ENCODE results near the gene MRM3.
"Not testable (repeated sequence)": the region's sequence is repeated elsewhere in the genome, so short reads cannot be mapped to it uniquely, and the experiment has no call there.

MRM3 gene

DNA sequence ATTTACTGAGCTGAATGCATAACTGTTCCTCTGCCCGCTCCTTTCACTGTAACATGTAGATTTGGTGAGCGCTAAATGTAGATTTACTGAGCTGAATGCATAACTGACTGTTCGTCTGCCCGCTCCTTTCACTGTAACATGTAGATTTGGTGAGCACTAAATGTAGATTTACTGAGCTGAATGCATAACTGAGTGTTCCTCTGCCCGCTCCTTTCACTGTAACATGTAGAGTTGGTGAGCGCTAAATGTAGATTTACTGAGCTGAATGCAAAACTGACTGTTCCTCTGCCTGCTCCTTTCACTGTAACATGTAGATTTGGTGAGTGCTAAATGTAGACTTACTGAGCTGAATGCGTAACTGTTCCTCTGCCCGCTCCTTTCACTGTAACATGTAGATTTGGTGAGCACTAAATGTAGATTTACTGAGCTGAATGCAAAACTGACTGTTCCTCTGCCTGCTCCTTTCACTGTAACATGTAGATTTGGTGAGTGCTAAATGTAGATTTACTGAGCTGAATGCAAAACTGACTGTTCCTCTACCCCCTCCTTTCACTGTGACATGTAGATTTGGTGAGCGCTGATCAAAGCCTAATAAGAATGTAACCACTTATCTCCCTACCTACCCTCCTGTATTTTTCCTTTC is 26.7 kb upstream of the MRM3 start:
- DNase-seq = not testable (repeated sequence)

GRCh38 chr17:756010-756567 is 26.1 kb upstream of the MRM3 start:
- not testable (repeated sequence) for DNase-seq

GRCh38 chr17:759964-760363 is 22.2 kb upstream of the MRM3 start:
- no peak for DNase-seq

DNA sequence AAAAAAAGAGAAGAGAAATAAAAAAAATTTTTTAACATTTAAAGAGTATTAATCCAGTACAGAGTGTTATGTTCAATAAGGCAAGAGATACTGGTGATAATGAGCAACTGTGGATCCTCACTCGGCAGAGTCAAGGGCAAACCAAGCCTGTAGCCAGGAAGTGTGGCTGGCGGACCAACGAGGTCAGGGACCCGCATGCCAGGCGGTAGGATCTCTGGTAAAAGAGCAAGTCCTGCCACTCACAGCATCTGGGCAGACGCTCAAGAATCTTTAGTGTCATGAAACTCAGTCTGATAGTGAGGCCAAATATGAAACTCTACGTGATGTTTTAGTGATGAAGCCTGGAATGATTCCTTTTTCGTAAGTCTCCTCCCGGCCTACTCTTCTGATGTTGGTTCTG is 21.8 kb upstream of the MRM3 start:
- DNase-seq = no peak

GRCh38 chr17:767076-767475 is 15.1 kb upstream of the MRM3 start:
- DNase-seq = no peak

- DNase-seq = no peak
These were observed 9.1 kb upstream of the MRM3 start for GRCh38 chr17:773016-773415.

- no peak for DNase-seq
These were observed 8.5 kb upstream of the MRM3 start for GRCh38 chr17:773467-774312.

DNA sequence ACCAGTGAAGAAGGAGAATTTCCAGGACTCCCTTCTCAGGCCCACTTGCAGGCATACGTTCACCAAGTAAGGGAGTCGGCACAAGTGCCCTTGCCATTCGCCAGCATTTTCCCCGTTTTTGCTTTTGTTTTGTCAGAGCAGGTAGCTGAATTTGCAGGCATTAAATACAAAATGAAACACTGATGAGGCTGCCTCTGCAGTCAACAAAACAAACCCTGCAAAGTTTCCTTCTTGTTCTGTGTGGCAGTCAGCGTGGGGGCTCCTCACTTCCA is 7.9 kb upstream of the MRM3 start:
- DNase-seq = no peak

DNA sequence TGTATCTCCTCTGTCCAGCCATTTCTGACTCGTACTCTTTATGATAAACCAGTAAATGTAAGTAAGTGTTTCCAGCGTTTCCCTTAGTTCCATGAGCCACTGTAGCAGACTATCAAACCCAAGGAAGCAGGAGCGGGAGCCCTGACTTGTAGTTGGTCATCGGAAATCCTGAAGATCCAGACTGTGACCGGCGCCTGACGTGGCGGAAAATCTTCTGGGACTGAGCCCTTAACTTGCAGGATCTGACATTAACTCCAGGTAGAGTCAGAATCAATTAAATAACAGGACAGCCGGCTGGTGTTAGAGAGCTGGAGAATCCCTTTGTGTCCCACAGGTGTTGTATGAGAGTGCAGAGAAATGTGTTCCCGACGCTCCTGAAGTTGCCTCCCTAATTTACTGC is 4.1 kb upstream of the MRM3 start:
- DNase-seq = no peak

DNA sequence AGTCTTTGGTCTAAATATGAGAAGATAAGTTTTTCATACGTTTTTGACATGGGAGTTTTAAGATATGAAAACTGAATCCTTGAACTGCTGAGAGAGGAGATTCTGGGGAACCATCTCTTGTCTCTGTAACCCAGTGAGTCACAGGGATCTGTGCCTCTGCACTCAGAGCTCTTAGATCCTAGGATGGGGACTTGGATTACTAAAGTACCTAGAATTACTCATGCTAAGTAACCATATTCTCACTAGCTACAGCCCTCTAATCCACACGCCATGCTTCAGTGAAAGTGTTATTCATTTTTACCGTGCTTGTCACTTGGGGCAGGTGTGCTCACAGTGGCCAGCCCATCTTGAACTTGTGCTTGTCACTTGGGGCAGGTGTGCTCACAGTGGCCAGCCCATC is 2.0 kb downstream of the MRM3 start:
- DNase-seq = no peak

DNA sequence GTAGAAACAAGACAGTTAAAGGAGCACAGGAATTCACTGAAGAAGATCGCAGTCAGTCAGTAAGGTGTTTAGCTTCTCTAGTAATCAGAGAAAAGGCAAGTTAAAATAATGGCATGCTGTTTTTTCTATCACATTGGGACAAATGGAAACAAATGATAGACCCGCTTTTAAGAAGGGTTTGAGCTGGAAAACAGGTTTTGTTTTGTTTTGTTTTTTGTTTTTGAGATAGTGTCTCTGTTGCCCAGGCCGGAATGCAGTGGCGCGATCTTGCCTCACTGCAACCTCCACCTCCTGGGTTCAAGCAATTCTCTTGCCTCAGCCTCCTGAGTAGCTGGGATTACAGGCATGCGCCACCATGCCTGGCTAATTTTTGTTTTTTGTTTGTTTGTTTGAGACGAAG is 3.7 kb downstream of the MRM3 start:
- DNase-seq = not testable (repeated sequence)

DNA sequence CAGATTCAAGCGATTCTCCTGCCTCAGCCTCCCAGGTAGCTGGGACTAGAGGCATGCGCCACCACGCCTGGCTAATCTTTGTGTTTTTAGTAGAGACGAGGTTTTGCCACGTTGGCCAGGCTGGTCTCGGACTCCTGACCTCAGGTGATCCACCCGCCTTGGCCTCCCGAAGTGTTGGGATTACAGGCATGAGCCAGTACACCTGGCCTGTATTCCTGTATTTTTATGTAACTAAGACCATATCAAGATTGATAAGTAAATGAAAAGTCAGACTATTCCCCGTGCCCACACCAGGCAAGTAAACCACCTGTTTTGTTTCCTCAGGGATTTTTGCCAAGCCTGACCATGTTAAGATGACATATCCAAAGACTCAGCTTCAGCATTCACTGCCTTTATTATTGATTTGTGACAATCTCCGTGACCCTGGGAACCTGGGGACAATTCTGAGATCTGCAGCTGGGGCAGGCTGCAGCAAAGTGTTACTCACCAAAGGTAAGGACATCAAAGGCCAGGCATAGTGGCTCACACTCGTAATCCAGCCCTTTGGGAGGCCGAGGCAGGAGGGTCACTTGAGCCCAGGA is 5.6 kb downstream of the MRM3 start:
- DNase-seq = no peak

GRCh38 chr17:788551-788950 is 6.4 kb downstream of the MRM3 start:
- DNase-seq = no peak

- no peak for DNase-seq
These were observed 7.1 kb downstream of the MRM3 start for GRCh38 chr17:789160-789840.

DNA sequence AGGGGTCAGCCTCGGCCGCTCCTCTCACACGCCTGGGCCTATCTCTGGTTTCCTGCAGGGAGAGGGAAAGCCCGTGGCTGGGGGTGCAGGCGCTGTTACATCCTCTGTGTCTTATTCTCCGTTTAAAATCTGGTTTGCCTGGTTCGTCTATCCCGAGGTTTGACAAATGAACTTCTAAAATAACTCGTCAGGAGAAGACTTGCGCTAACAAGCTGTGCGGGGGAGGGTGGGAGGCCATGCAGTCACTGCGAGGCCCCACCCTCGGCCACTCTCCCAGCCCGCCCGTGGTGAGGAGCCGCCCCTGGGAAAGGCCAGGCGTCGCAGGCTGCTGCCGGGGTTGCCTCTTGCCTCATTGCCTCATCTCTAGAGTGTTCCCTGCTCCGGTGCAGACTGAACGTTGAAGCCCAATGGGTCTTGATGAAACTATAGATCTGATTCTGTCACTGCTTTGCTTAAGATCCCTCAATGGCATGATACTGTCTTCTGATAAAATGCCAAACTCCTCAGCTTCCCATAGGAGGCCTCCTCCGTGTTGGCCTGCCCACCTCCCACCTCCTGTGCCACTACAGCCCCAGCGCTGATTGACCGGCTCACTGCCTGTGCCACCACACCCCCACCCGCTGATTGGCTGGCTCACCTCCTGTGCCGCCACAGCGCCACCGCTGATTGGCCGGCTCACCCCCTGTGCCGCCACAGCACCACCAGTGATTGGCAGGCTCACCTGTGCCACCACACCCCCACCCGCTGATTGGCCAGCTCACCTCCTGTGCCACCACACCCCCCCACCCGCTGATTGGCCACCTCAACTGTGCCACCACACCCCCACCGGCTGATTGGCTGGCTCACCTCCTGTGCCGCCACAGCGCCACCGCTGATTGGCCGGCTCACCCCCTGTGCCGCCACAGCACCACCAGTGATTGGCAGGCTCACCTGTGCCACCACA is 8.0 kb downstream of the MRM3 start:
- peak; percentile 23 for DNase-seq

DNA sequence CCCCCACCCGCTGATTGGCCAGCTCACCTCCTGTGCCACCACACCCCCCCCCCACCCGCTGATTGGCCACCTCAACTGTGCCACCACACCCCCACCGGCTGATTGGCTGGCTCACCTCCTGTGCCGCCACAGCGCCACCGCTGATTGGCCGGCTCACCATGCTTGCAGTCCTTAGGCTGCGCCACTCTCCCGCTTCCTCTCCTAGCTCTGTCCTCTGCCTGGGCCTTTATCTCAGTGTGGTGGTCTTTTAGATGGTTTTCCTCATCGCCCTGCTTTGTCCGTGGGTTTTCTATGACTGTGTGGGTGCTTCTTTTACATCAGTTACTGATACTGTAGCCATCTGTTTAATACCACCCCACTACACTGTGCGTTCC is 8.7 kb downstream of the MRM3 start:
- DNase-seq = not testable (repeated sequence)

- DNase-seq = no peak
These were observed 9.7 kb downstream of the MRM3 start for GRCh38 chr17:791829-792228.

DNA sequence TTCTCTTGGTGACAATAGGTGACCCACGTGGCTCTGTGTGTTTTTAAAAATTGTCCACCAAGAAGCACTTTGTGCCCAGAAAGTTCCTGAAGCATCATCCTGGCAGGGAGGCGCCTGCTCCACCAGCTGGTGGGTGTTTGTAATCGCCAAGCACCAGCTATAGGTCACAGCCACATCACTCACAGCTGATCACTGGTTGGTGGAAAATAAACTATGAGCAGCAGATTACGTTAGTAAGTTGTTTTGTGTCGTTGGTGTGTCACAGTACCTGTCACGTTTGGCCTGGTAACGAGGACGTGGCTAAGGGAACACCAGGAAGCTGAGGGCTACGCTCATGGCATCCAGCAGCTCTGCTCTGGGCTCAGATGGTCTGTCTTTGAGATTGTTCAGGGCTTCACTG is 10.1 kb downstream of the MRM3 start:
- no peak for DNase-seq

GRCh38 chr17:794876-795275 is 12.7 kb downstream of the MRM3 start:
- peak; percentile 61 for DNase-seq

- DNase-seq = no peak
These were observed 13.1 kb downstream of the MRM3 start for GRCh38 chr17:795276-795675.

GRCh38 chr17:795721-796120 is 13.6 kb downstream of the MRM3 start:
- DNase-seq = no peak

DNA sequence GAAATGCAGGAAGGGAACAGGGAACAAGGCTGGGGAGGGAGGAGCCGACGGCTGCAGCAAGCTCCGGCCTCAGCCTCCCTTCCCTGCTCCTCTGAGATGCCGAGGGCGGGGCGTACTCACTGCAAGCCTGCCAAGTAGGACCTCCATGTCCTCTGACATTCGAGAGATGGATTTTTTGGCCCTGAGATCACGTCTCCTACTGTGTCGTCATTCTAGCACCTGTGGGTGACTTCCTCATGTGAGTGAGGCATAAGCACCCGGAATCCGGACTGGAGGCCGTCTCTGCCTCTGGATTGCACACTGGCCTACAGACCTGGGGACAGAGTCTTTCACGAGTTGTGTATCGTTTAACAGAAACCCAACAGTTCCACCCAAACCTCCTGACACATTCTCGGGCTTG is 14.5 kb downstream of the MRM3 start:
- DNase-seq = no peak

Data from activated CD4-positive, alpha-beta T cell treated with anti-CD3 and anti-CD28 coated beads for 48 hours (primary cell).